ENCODE data around the gene MAP3K15. TPM values are rescaled to one million over a fixed set of nuclear protein-coding genes. Genes with fewer than 3 reads are reported as not detected.

MAP3K15 gene
- total RNA-seq, 1 donor from 2014 or later: 0.13 TPM

Other genes starting within 250 kb of the MAP3K15 start
- 105 TPM for gene PDHA1, start 171.6 kb downstream of the MAP3K15 start, total RNA-seq